GM21737 (cell line): ENCODE data around the gene MUC5B.

ENCODE experiments used
- ATAC-seq: cut with Tn5 transposase; IDR thresholded peaks from one replicate; pipeline ENCODE4 v1.9.1; 2021; ENCODE audit warnings: mild to moderate bottlenecking, moderate library complexity; ENCODE audit not compliant: unreplicated experiment

MUC5B gene

GRCh38 chr11:1278766-1279673 is 56.2 kb downstream of the MUC5B start:
- ATAC-seq, result no peak

- no peak for ATAC-seq
Observed at GRCh38 chr11:1279674-1280055, 56.8 kb downstream of the MUC5B start.

- ATAC-seq, result no peak
Observed at GRCh38 chr11:1280116-1281035, 57.5 kb downstream of the MUC5B start.

GRCh38 chr11:1281326-1281973 is 58.6 kb downstream of the MUC5B start:
- no peak for ATAC-seq

GRCh38 chr11:1281974-1282365 is 59.1 kb downstream of the MUC5B start:
- no peak for ATAC-seq

GRCh38 chr11:1283091-1283511 is 60.2 kb downstream of the MUC5B start:
- no peak for ATAC-seq

GRCh38 chr11:1283906-1284305 is 61.0 kb downstream of the MUC5B start:
- ATAC-seq, result no peak

- ATAC-seq, result no peak
Observed at GRCh38 chr11:1285316-1285744, 62.5 kb downstream of the MUC5B start.

- no peak for ATAC-seq
Observed at GRCh38 chr11:1285876-1286275, 63.0 kb downstream of the MUC5B start.

- ATAC-seq, result no peak
Observed at GRCh38 chr11:1287928-1288327, 65.1 kb downstream of the MUC5B start.

- no peak for ATAC-seq
Observed at GRCh38 chr11:1288426-1289151, 65.7 kb downstream of the MUC5B start.

- ATAC-seq, result no peak
Observed at GRCh38 chr11:1289211-1289935, 66.5 kb downstream of the MUC5B start.

GRCh38 chr11:1290052-1291040 is 67.5 kb downstream of the MUC5B start:
- ATAC-seq, result no peak

GRCh38 chr11:1291295-1292017 is 68.6 kb downstream of the MUC5B start:
- no peak for ATAC-seq

GRCh38 chr11:1292018-1292643 is 69.3 kb downstream of the MUC5B start:
- no peak for ATAC-seq

GRCh38 chr11:1292644-1293618 is 70.1 kb downstream of the MUC5B start:
- ATAC-seq, result no peak
